OCI-LY1 (cell line): Measurements from ENCODE around the gene SERPINA5.
"Not testable (repeated sequence)": the region's sequence is repeated elsewhere in the genome, so short reads cannot be mapped to it uniquely, and the experiment has no call there.

Source experiments
- H2AFZ ChIP-seq: fragments of 200-600 bp; sonication (generic), shearing (Covaris generic); 2 replicates; pipeline ENCODE4 v1.6.0; 2014; ENCODE audit warnings: antibody characterized with exemption, mild to moderate bottlenecking, low read length
- H3F3A ChIP-seq: fragments of 200-600 bp; sonication (generic), shearing (Covaris generic); 2 replicates; pipeline ENCODE4 v1.6.0; 2014; ENCODE audit warnings: mild to moderate bottlenecking, antibody characterized with exemption, low read length, moderate library complexity; ENCODE audit not compliant: insufficient read depth
- H3K27ac ChIP-seq: fragments of 200-600 bp; sonication (generic); 2 replicates; pipeline ENCODE4 v1.5.1; 2014; ENCODE audit warnings: low read length, mixed run types, mild to moderate bottlenecking, low read depth; ENCODE audit not compliant: poor library complexity, severe bottlenecking
- H3K27me3 ChIP-seq: fragments of 200-600 bp; sonication (generic); 2 replicates; pipeline ENCODE4 v1.6.0; 2014; ENCODE audit warnings: antibody characterized with exemption, mild to moderate bottlenecking, low read length, moderate library complexity; ENCODE audit not compliant: insufficient read depth
- H3K36me3 ChIP-seq: fragments of 200-600 bp; sonication (generic); 2 replicates; pipeline ENCODE4 v1.6.1; 2014; ENCODE audit warnings: mild to moderate bottlenecking, antibody characterized with exemption, low read length, moderate library complexity, mixed read lengths; ENCODE audit not compliant: insufficient read depth
- H3K4me1 ChIP-seq: fragments of 200-600 bp; sonication (generic); 2 replicates; pipeline ENCODE4 v1.5.1; 2014; ENCODE audit warnings: mild to moderate bottlenecking, low read length, moderate library complexity; ENCODE audit not compliant: insufficient read depth, severe bottlenecking
- H3K4me2 ChIP-seq: fragments of 200-600 bp; sonication (generic), shearing (Covaris generic); 2 replicates; pipeline ENCODE4 v1.6.1; 2014; ENCODE audit warnings: low read length
- H3K4me3 ChIP-seq: fragments of 200-600 bp; sonication (generic); 2 replicates; pipeline ENCODE4 v1.5.1; 2014; ENCODE audit warnings: low read length, low read depth, mild to moderate bottlenecking, mixed read lengths; ENCODE audit not compliant: poor library complexity, severe bottlenecking
- H3K79me2 ChIP-seq: fragments of 200-600 bp; shearing (Covaris generic); 2 replicates; pipeline ENCODE4 v1.6.1; 2016; ENCODE audit warnings: mixed run types, low read length, mixed read lengths; ENCODE audit not compliant: insufficient read depth
- H3K9ac ChIP-seq: fragments of 200-600 bp; sonication (generic), shearing (Covaris generic); 2 replicates; pipeline ENCODE4 v1.6.1; 2014; ENCODE audit warnings: mild to moderate bottlenecking, low read length, mixed read lengths
- H3K9me2 ChIP-seq: fragments of 200-600 bp; sonication (generic), shearing (Covaris generic); 2 replicates; pipeline ENCODE4 v1.6.1; 2014; ENCODE audit warnings: low read depth, mild to moderate bottlenecking, low read length, mixed read lengths
- H3K9me3 ChIP-seq: fragments of 200-600 bp; shearing (Covaris generic); 2 replicates; pipeline ENCODE4 v1.6.1; 2014; ENCODE audit warnings: low read length, mixed read lengths
- H4K20me1 ChIP-seq: fragments of 200-600 bp; sonication (generic), shearing (Covaris generic); 2 replicates; pipeline ENCODE4 v1.6.0; 2016; ENCODE audit warnings: mild to moderate bottlenecking, low read length; ENCODE audit not compliant: insufficient read depth
- EZH2 ChIP-seq: fragments of 200-600 bp; sonication (generic), shearing (Covaris generic); IDR thresholded peaks from 2 replicates; pipeline ENCODE4 v1.8.0; 2017; ENCODE audit warnings: borderline replicate concordance, mixed run types, mild to moderate bottlenecking, antibody characterized with exemption, low read length, moderate library complexity, mixed read lengths
- TF ChIP-seq, protein P1 (sequence below): fragments of 200-600 bp; sonication (generic), shearing (Covaris generic); IDR thresholded peaks from 2 replicates; pipeline ENCODE4 v1.5.1; 2017; ENCODE audit warnings: mild to moderate bottlenecking, antibody characterized with exemption, low read length, moderate library complexity, mixed read lengths

The SERPINA5 gene

GRCh38 chr14:94601884-94602391 is 20.7 kb downstream of the SERPINA5 start:
- Histone ChIP-seq H3K36me3 (no peaks in the 10 kb centered on the region), H3K27me3 (0 out of 2 replicates have a peak, but pooled peaks cover 3% of the 10 kb centered on the region), H2AFZ (no peak overlapping the region), H3K4me1 (no peaks in the 10 kb centered on the region), H3K9me3 (no peaks in the 10 kb centered on the region), H3F3A (no peaks in the 10 kb centered on the region), H3K79me2 (no peaks in the 10 kb centered on the region), H3K9me2 (no peaks in the 10 kb centered on the region), H4K20me1 (no peaks in the 10 kb centered on the region), H3K4me2 (no peak overlapping the region), H3K27ac (no peak overlapping the region), H3K9ac (no peak overlapping the region), H3K4me3 (no peak overlapping the region)
- TF ChIP-seq, protein P1, sequence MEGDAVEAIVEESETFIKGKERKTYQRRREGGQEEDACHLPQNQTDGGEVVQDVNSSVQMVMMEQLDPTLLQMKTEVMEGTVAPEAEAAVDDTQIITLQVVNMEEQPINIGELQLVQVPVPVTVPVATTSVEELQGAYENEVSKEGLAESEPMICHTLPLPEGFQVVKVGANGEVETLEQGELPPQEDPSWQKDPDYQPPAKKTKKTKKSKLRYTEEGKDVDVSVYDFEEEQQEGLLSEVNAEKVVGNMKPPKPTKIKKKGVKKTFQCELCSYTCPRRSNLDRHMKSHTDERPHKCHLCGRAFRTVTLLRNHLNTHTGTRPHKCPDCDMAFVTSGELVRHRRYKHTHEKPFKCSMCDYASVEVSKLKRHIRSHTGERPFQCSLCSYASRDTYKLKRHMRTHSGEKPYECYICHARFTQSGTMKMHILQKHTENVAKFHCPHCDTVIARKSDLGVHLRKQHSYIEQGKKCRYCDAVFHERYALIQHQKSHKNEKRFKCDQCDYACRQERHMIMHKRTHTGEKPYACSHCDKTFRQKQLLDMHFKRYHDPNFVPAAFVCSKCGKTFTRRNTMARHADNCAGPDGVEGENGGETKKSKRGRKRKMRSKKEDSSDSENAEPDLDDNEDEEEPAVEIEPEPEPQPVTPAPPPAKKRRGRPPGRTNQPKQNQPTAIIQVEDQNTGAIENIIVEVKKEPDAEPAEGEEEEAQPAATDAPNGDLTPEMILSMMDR, result no peak
- no peak for TF ChIP-seq EZH2

DNA sequence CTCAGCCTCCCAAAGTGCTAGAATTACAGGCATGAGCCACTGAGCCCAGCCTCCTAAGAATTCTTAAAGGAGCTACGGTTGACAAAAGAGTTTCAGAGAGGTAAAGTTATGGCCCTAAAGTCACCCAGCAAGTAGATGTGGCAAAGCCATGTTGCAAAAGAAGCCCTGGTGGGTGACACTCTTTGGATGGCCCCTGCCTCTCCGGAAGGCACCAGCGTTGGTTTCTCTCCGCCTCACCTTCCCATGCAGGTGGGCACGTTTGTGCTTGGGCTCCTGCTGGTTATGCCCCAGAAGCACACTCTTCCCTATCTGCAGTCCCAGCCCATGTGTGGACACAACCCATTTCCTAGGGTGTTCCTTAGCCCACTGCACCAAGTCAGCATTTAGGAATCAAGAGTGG is 21.5 kb downstream of the SERPINA5 start:
- Histone ChIP-seq H3K27me3 (0 out of 2 replicates have a peak, but pooled peaks cover 4% of the 10 kb centered on the region), H2AFZ (no peak overlapping the region), H3K4me1 (no peaks in the 10 kb centered on the region), H3K4me3 (no peak overlapping the region), H3K79me2 (no peaks in the 10 kb centered on the region), H3F3A (no peaks in the 10 kb centered on the region), H3K9ac (no peak overlapping the region), H4K20me1 (no peaks in the 10 kb centered on the region), H3K27ac (no peak overlapping the region), H3K4me2 (no peak overlapping the region), H3K9me3 (no peaks in the 10 kb centered on the region), H3K36me3 (no peaks in the 10 kb centered on the region), H3K9me2 (no peaks in the 10 kb centered on the region)
- no peak for TF ChIP-seq EZH2
- TF ChIP-seq, protein P1, result no peak

GRCh38 chr14:94605361-94605760 is 24.1 kb downstream of the SERPINA5 start:
- no peaks in the 10 kb centered on the region for H3K79me2 ChIP-seq
- H3K27ac ChIP-seq, result no peak overlapping the region
- H3F3A ChIP-seq, result no peaks in the 10 kb centered on the region
- H3K36me3 ChIP-seq, result no peaks in the 10 kb centered on the region
- H3K27me3 ChIP-seq, result 0 out of 2 replicates have a peak, but pooled peaks cover 4% of the 10 kb centered on the region
- TF ChIP-seq, protein P1, result no peak
- no peak for TF ChIP-seq EZH2
- H3K9ac ChIP-seq, result no peak overlapping the region
- H3K4me3 ChIP-seq, result no peak overlapping the region
- H2AFZ ChIP-seq, result no peak overlapping the region
- no peaks in the 10 kb centered on the region for H3K9me3 ChIP-seq
- H3K4me1 ChIP-seq, result no peaks in the 10 kb centered on the region
- no peak overlapping the region for H3K4me2 ChIP-seq
- no peaks in the 10 kb centered on the region for H4K20me1 ChIP-seq
- no peaks in the 10 kb centered on the region for H3K9me2 ChIP-seq

DNA sequence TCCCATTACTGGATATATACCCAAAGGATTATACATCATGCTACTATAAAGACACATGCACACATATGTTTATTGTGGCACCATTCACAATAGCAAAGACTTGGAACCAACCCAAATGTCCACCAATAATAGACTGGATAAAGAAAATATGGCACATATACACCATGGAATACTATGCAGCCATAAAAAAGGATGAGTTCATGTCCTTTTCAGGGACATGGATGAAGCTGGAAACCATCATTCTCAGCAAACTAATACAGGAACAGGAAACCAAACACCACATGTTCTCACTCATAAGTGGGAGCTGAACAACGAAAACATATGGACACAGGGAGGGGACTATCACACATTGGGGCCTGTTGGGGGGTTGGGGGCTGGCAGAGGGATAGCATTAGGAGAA is 27.7 kb downstream of the SERPINA5 start:
- H3K4me1 ChIP-seq, H3K9me3 ChIP-seq, H3K36me3 ChIP-seq, H3K9ac ChIP-seq, H3K4me2 ChIP-seq, H3K79me2 ChIP-seq, H2AFZ ChIP-seq, H3K9me2 ChIP-seq, H3K27ac ChIP-seq, H3F3A ChIP-seq, H4K20me1 ChIP-seq, H3K4me3 ChIP-seq, H3K27me3 ChIP-seq: not testable (repeated sequence)
